ENCODE measurements around the gene SLC16A8. TPM values are rescaled to one million over a fixed set of nuclear protein-coding genes. Genes with fewer than 3 reads are reported as not detected.

Gene SLC16A8
- total and polyA plus RNA-seq, 2 donors (not counting 1 experiment from before 2014, with no cell fraction given): not detected

DNA sequence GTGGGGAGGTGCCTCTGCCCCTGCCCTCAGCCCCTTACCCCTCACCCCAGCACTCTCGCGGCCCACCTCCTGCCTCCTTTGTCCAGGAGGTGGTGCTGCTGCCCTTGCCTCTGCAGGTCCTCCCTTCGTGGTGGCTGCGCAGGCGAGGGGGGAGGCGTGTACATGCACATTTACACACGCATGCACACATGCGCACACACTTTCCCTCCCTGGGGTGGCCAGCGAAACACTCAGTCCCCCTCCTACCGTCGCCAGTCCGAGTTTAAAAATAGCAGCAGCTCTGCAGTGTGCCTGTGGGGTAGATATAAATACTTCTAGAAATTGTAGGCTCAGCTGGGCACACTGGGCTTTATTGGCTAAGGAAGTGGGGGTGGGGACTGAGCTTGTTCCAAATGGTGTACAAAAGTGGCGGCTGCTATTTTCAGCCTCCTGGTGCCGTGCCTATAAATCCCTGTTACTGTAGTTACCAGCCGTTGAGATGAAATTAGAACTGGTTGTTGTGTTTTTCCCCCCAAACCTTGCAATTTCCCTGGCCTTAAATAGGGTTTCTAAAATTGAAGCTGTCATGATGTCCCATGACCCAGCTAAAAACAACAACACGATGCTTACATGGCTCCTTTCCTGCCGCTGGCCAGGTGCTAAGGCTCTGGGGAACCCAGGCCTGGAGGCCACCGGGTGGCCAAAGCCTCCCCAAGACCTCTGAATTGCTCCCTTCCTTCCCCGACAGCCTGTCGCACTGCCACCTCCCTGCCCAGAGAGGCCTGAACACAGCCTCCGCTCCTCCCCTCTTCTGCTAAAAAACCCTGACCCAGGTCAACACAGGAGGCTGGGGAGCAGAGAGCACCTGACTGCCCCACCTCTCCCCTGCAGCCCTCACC, 14.4 kb downstream of the SLC16A8 start:
- no peaks in the 10 kb centered on the region for H3K4me1 ChIP-seq (ENCODE audit: control insufficient read depth in 2 of 2, insufficient read depth in 2 of 2, low read length in 2 of 2)
- H3K79me2 ChIP-seq (ENCODE audit: control insufficient read depth, insufficient read depth, low read length): no peaks in the 10 kb centered on the region
- H3K4me3 ChIP-seq (ENCODE audit: control extremely low read depth in 1 of 5, extremely low read depth in 1 of 5, insufficient read depth in 1 of 5, low read depth in 2 of 5, low read length in 4 of 5): no peak overlapping the region
- peaks cover 0 to 79% of the 10 kb centered on the region in 2 experiments for H3K36me3 ChIP-seq (replicated peaks in 1 of 2; ENCODE audit: control extremely low read depth in 1 of 2, control insufficient read depth in 1 of 2, extremely low read depth in 1 of 2, insufficient read depth in 2 of 2, low read length in 1 of 2)
- H2AFZ ChIP-seq (ENCODE audit: insufficient read depth, low read depth, low read length, poor library complexity, severe bottlenecking): no peak overlapping the region
- no peaks in the 10 kb centered on the region for H3K9me3 Mint-ChIP-seq (ENCODE audit: insufficient read depth)
- no peak for ATAC-seq (ENCODE audit: low read depth)
- H4K20me1 ChIP-seq (ENCODE audit: control insufficient read depth, insufficient read depth, low read length, poor library complexity, severe bottlenecking): no peaks in the 10 kb centered on the region
- H3K27ac ChIP-seq (ENCODE audit: low read length in 2 of 2): no peak overlapping the region
- WGBS (ENCODE audit: insufficient coverage): 85% methylated on average over 11 of the region's 21 CpGs
- no peaks in the 10 kb centered on the region for H3K4me1 Mint-ChIP-seq
- H3K4me2 ChIP-seq (replicated peaks; ENCODE audit: low read depth, low read length, poor library complexity, severe bottlenecking): no peak overlapping the region
- no peak overlapping the region for H3K27ac Mint-ChIP-seq
- no peak overlapping the region for H3K4me3 Mint-ChIP-seq
- ChIA-PET CTCF (interaction anchor here (2.0 kb wide), 1 partner anchor 17 kb away, joined by 7 read pairs; no protein-coding TSS in a partner anchor), POLR2A (no interaction called here)
- H3K9ac ChIP-seq (ENCODE audit: low read length): no peak overlapping the region
- intact Hi-C loops (cut with micrococcal nuclease): no loop called here
- H3K9me3 ChIP-seq (ENCODE audit: control extremely low read depth in 1 of 3, control insufficient read depth in 2 of 3, insufficient read depth in 1 of 3, low read length in 2 of 3): no peaks in the 10 kb centered on the region
- TF ChIP-seq EZH2 (IDR thresholded peaks at IDR 0.05; ENCODE audit: borderline replicate concordance, insufficient read depth, low read depth, low read length, poor library complexity, severe bottlenecking): no peak
- TF ChIP-seq, protein P1, sequence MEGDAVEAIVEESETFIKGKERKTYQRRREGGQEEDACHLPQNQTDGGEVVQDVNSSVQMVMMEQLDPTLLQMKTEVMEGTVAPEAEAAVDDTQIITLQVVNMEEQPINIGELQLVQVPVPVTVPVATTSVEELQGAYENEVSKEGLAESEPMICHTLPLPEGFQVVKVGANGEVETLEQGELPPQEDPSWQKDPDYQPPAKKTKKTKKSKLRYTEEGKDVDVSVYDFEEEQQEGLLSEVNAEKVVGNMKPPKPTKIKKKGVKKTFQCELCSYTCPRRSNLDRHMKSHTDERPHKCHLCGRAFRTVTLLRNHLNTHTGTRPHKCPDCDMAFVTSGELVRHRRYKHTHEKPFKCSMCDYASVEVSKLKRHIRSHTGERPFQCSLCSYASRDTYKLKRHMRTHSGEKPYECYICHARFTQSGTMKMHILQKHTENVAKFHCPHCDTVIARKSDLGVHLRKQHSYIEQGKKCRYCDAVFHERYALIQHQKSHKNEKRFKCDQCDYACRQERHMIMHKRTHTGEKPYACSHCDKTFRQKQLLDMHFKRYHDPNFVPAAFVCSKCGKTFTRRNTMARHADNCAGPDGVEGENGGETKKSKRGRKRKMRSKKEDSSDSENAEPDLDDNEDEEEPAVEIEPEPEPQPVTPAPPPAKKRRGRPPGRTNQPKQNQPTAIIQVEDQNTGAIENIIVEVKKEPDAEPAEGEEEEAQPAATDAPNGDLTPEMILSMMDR (IDR thresholded peaks at IDR 0.05): no peak
- no peaks in the 10 kb centered on the region for H3K27me3 Mint-ChIP-seq
- no peaks in the 10 kb centered on the region for H3K27me3 ChIP-seq (replicated peaks in 1 of 4; ENCODE audit: control extremely low read depth in 1 of 4, control insufficient read depth in 3 of 4, insufficient read depth in 4 of 4, low read length in 3 of 4)
- no peak for DNase-seq
